ENCODE measurements around the gene USP16. TPM values are rescaled to one million over a fixed set of nuclear protein-coding genes. Genes with fewer than 3 reads are reported as not detected.

USP16 gene
- total and polyA plus RNA-seq, 2 of the 13 experiments (the other 11 are each of a cell fraction or from before 2014, with no cell fraction given), result 16.5 to 46.9 TPM

DNA sequence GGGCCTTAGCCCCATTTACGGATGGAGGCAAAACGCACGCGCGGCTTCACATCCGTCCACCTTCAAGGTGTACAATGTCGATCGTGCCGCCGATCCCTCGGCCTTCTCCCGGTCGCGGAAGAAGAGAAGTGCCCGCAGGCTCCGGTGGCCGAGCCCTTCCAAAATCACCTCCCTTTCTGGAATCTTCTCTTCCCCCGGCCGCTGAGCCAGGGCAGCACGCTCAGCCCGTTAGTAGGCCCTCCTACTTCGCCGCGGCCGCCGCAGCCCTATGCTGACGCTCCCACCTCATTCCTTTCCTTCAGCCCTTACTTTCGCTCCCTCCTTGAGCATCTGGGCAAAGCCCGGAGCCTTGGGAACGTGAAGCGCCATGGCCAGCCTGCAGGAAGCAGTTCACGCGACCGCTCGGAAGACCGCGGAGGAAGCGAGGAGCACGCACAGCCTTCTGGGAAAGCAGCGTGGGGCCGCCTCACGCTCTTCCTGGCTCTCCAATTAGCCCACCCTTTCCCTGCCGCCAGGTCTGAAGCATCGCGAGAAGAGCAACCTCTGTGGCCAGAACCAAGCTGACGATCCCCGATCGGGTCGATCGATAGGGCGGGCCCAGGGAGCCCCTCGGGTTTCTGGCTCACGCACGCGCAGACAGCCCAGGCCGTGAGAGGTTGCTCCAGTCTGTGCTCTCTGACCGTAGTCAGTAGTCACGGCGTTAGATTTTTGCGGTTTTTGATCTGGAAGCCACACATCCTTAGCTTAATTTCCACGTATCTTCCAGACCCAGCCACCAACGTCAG, 48.9 kb downstream of the USP16 start, which contains the start of gene CCT8 (continued):
- TF ChIP-seq GZF1 (CRISPR knock-in tag; IDR thresholded peaks at IDR 0.05) (no peak), CBX1 (IDR thresholded peaks at IDR 0.05; ENCODE audit: low read depth) (peak; percentile 81), XBP1 (CRISPR knock-in tag; IDR thresholded peaks at IDR 0.05) (no peak), ZNF572 (CRISPR knock-in tag; IDR thresholded peaks at IDR 0.05) (no peak), ZNF776 (CRISPR knock-in tag; IDR thresholded peaks at IDR 0.05) (no peak), NFKBIZ (CRISPR knock-in tag; IDR thresholded peaks at IDR 0.05) (0 out of 2 replicates have a peak, but pooled peaks have one; percentile 50), ATAD3A (CRISPR knock-in tag; IDR thresholded peaks at IDR 0.05) (no peak), NR2C2 (CRISPR knock-in tag; IDR thresholded peaks at IDR 0.05; ENCODE audit: borderline replicate concordance) (peak; percentile 86)
- TF ChIP-seq, protein P1, sequence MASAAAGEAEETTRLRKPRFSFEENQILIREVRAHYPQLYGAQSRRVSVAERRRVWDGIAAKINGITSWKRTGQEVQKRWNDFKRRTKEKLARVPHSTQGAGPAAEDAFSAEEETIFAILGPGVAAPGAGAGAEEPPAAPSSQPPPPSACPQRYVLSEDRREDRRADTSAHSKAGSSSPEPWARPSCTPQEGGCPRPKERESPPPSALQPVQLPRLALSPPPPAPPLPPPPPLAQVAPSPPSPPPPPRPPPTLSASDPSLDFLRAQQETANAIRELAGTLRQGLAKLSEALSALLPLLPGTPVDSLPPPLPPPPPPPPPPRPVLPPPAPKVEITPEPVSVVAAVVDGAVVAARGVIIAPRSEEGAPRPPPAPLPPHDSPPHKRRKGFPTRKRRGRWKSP (CRISPR knock-in tag; IDR thresholded peaks at IDR 0.05), result peak; percentile 86; the same call in 1 of the 2 replicates
- TF ChIP-seq, protein P2, sequence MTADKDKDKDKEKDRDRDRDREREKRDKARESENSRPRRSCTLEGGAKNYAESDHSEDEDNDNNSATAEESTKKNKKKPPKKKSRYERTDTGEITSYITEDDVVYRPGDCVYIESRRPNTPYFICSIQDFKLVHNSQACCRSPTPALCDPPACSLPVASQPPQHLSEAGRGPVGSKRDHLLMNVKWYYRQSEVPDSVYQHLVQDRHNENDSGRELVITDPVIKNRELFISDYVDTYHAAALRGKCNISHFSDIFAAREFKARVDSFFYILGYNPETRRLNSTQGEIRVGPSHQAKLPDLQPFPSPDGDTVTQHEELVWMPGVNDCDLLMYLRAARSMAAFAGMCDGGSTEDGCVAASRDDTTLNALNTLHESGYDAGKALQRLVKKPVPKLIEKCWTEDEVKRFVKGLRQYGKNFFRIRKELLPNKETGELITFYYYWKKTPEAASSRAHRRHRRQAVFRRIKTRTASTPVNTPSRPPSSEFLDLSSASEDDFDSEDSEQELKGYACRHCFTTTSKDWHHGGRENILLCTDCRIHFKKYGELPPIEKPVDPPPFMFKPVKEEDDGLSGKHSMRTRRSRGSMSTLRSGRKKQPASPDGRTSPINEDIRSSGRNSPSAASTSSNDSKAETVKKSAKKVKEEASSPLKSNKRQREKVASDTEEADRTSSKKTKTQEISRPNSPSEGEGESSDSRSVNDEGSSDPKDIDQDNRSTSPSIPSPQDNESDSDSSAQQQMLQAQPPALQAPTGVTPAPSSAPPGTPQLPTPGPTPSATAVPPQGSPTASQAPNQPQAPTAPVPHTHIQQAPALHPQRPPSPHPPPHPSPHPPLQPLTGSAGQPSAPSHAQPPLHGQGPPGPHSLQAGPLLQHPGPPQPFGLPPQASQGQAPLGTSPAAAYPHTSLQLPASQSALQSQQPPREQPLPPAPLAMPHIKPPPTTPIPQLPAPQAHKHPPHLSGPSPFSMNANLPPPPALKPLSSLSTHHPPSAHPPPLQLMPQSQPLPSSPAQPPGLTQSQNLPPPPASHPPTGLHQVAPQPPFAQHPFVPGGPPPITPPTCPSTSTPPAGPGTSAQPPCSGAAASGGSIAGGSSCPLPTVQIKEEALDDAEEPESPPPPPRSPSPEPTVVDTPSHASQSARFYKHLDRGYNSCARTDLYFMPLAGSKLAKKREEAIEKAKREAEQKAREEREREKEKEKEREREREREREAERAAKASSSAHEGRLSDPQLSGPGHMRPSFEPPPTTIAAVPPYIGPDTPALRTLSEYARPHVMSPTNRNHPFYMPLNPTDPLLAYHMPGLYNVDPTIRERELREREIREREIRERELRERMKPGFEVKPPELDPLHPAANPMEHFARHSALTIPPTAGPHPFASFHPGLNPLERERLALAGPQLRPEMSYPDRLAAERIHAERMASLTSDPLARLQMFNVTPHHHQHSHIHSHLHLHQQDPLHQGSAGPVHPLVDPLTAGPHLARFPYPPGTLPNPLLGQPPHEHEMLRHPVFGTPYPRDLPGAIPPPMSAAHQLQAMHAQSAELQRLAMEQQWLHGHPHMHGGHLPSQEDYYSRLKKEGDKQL (CRISPR knock-in tag; IDR thresholded peaks at IDR 0.05; ENCODE audit: low read depth), result 0 out of 2 replicates have a peak, but pooled peaks have one; percentile 53
- TF ChIP-seq, protein P3, sequence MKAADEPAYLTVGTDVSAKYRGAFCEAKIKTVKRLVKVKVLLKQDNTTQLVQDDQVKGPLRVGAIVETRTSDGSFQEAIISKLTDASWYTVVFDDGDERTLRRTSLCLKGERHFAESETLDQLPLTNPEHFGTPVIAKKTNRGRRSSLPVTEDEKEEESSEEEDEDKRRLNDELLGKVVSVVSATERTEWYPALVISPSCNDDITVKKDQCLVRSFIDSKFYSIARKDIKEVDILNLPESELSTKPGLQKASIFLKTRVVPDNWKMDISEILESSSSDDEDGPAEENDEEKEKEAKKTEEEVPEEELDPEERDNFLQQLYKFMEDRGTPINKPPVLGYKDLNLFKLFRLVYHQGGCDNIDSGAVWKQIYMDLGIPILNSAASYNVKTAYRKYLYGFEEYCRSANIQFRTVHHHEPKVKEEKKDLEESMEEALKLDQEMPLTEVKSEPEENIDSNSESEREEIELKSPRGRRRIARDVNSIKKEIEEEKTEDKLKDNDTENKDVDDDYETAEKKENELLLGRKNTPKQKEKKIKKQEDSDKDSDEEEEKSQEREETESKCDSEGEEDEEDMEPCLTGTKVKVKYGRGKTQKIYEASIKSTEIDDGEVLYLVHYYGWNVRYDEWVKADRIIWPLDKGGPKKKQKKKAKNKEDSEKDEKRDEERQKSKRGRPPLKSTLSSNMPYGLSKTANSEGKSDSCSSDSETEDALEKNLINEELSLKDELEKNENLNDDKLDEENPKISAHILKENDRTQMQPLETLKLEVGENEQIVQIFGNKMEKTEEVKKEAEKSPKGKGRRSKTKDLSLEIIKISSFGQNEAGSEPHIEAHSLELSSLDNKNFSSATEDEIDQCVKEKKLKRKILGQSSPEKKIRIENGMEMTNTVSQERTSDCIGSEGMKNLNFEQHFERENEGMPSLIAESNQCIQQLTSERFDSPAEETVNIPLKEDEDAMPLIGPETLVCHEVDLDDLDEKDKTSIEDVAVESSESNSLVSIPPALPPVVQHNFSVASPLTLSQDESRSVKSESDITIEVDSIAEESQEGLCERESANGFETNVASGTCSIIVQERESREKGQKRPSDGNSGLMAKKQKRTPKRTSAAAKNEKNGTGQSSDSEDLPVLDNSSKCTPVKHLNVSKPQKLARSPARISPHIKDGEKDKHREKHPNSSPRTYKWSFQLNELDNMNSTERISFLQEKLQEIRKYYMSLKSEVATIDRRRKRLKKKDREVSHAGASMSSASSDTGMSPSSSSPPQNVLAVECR (CRISPR knock-in tag; IDR thresholded peaks at IDR 0.05; ENCODE audit: borderline replicate concordance), result peak; percentile 95
- TF ChIP-seq, protein P4, sequence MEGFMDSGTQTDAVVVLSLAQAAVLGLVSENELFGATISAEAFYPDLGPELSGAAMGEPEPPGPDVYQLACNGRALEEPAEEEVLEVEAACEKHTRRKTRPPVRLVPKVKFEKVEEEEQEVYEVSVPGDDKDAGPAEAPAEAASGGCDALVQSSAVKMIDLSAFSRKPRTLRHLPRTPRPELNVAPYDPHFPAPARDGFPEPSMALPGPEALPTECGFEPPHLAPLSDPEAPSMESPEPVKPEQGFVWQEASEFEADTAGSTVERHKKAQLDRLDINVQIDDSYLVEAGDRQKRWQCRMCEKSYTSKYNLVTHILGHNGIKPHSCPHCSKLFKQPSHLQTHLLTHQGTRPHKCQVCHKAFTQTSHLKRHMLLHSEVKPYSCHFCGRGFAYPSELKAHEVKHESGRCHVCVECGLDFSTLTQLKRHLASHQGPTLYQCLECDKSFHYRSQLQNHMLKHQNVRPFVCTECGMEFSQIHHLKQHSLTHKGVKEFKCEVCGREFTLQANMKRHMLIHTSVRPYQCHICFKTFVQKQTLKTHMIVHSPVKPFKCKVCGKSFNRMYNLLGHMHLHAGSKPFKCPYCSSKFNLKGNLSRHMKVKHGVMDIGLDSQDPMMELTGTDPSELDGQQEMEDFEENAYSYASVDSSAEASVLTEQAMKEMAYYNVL (CRISPR knock-in tag; IDR thresholded peaks at IDR 0.05; ENCODE audit: borderline replicate concordance), result 0 out of 2 replicates have a peak, but pooled peaks have one; percentile 44
- TF ChIP-seq, protein P5, sequence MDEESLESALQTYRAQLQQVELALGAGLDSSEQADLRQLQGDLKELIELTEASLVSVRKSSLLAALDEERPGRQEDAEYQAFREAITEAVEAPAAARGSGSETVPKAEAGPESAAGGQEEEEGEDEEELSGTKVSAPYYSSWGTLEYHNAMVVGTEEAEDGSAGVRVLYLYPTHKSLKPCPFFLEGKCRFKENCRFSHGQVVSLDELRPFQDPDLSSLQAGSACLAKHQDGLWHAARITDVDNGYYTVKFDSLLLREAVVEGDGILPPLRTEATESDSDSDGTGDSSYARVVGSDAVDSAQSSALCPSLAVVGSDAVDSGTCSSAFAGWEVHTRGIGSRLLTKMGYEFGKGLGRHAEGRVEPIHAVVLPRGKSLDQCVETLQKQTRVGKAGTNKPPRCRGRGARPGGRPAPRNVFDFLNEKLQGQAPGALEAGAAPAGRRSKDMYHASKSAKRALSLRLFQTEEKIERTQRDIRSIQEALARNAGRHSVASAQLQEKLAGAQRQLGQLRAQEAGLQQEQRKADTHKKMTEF (CRISPR knock-in tag; IDR thresholded peaks at IDR 0.05), result peak; percentile 91

Data from HepG2 (cell line).